ENCODE data around the gene KIRREL3. TPM values are rescaled to one million over a fixed set of nuclear protein-coding genes. Genes with fewer than 3 reads are reported as not detected.

Gene KIRREL3
- total RNA-seq, 1 donor: 0.45 TPM

DNA sequence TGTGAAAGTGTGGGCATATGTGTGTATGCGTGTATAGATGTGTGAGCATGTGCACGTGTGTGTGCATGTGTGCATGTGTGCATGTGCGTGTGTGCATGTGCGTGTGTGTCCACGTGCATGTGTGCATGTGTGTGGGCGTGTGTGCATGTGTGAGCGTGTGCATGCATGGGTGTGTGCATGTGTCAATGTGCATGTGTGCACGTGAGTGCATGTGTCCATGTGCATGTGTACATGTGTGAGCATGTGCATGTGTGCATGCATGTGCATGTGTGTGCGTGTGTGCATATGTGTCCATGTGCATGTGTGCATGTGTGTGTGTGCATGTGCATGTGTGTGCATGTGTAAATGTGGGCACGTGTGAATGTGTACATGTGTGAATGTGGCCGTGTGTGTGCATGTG is 549.8 kb downstream of the KIRREL3 start:
- H3K4me3 ChIP-seq (ENCODE audit: low read depth, low read length): no peak overlapping the region
- TF ChIP-seq, protein P1, sequence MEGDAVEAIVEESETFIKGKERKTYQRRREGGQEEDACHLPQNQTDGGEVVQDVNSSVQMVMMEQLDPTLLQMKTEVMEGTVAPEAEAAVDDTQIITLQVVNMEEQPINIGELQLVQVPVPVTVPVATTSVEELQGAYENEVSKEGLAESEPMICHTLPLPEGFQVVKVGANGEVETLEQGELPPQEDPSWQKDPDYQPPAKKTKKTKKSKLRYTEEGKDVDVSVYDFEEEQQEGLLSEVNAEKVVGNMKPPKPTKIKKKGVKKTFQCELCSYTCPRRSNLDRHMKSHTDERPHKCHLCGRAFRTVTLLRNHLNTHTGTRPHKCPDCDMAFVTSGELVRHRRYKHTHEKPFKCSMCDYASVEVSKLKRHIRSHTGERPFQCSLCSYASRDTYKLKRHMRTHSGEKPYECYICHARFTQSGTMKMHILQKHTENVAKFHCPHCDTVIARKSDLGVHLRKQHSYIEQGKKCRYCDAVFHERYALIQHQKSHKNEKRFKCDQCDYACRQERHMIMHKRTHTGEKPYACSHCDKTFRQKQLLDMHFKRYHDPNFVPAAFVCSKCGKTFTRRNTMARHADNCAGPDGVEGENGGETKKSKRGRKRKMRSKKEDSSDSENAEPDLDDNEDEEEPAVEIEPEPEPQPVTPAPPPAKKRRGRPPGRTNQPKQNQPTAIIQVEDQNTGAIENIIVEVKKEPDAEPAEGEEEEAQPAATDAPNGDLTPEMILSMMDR (IDR thresholded peaks at IDR 0.05; ENCODE audit: insufficient read depth, low read length): no peak
- DNase-seq (ENCODE audit: low read depth): no peak

DNA sequence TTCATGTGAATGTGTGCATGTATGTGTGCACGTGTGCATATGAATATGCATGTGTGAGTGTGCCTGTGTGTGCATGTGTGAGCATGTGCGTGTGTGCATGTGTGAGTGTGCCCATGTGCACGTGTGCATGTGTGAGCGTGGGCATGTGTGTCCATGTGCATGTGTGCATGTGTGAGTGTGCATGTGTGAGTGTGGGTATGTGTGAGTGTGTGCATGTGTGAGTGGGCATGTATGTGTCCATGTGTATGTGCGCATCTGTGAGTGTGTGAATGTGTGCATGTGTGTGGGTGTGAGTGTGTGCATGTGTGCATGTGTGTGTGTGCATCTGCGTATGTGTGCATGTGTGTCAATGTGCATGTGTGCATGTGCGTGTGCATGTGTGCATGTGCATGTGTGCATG is 550.4 kb downstream of the KIRREL3 start:
- no peak for DNase-seq (ENCODE audit: low read depth)
- no peak overlapping the region for H3K4me3 ChIP-seq (ENCODE audit: low read depth, low read length)
- TF ChIP-seq, protein P1 (IDR thresholded peaks at IDR 0.05; ENCODE audit: insufficient read depth, low read length): no peak

DNA sequence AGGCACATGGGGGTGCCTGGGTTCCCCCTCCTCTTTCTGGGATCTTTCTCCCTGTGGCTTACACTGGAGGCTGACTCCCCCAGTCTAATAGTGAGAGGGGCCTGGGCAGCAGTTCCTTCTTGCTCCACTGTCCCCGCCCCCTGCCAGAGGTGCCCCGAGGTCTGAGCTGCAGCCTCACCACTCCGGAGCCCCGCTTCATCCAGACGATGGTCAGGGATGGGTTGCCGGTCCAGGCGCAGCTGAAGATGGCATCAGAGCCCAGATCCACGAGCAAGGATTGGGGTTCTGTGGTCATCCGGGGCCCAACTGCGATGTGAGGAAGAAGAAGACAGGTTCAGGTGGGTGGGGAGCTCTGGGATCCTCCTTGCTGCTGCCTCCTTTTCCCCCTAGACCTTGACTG is 554.0 kb downstream of the KIRREL3 start:
- TF ChIP-seq, protein P1 (IDR thresholded peaks at IDR 0.05; ENCODE audit: insufficient read depth, low read length): no peak
- H3K4me3 ChIP-seq (ENCODE audit: low read depth, low read length): no peak overlapping the region
- no peak for DNase-seq (ENCODE audit: low read depth)

DNA sequence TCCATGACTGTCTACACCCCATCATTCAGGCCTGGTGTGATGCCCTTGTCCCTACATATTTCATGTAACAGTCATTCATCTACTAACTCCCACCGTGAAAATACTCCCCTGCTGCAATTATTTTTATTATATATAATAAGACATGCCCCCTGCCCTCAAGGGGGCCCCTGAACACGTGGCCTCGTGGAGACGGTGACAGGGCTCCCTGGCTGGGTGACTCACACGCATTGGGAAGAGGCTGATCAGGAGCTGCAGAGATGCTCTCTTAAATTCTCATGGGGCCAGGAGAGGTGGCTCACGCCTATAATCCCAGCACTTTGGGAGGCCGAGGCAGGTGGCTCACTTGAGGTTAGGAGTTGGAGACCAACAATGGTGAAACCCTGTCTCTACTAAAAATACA is 556.5 kb downstream of the KIRREL3 start:
- TF ChIP-seq, protein P1 (IDR thresholded peaks at IDR 0.05; ENCODE audit: insufficient read depth, low read length): no peak
- DNase-seq (ENCODE audit: low read depth): no peak
- H3K4me3 ChIP-seq (ENCODE audit: low read depth, low read length): no peak overlapping the region

DNA sequence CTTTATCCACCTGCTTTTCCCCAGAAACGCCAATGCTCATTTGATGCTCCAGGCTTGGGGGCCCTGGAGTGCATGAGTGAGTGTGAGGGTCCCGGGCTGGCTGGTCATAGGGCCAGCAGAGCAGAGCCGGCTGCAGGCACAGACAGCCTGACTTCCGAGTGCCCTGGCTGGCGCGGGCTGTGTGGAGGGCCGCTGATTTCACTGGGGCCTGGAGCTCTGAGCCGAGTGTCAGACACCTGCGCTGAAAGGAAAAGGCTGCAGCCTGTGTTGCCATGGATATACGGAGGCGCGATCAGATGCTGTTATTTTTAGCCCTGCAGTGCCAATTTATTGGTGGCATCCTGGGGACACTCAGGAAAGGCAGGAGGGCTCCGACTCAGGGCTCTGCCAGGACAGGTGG is 557.5 kb downstream of the KIRREL3 start:
- no peak for DNase-seq (ENCODE audit: low read depth)
- H3K4me3 ChIP-seq (ENCODE audit: low read depth, low read length): no peak overlapping the region
- TF ChIP-seq, protein P1 (IDR thresholded peaks at IDR 0.05; ENCODE audit: insufficient read depth, low read length): no peak

DNA sequence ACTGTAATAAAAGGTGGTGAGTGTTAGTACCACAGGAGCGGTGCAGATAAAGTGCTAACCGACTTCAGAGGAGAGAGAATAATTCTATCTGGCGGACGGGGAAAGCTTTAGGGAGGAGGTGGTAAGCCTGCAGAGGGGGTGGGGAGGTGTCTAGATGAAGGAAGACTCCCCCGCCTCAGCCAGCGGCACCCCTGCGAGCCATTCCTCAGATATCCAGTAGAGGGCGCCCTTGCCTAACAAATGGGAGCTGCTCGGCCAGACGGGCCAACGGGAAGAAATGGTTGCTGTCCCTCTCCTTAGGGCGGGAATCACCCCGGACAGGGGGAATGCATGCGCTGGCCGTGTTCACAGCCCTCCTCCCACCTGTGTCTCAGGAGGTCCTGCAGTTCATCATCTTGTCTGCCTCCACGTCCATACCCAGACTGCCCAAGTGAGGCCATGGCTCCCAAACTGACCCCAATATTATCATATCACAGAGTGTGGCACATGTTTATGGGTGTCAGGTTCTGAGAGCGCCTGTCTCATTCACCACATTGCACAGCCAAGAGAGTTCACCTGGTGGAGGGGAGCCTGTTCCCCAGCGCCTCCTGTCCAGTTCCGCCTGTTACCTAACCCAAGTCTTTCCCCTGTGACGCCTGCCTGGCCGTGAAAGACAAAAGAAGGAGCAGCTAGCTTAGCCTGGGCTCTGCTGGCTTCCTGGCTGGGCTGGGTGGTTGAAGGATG is 559.6 kb downstream of the KIRREL3 start:
- TF ChIP-seq, protein P1 (IDR thresholded peaks at IDR 0.05; ENCODE audit: insufficient read depth, low read length): peak; percentile 91
- H3K4me3 ChIP-seq (ENCODE audit: low read depth, low read length): no peak overlapping the region
- DNase-seq (ENCODE audit: low read depth): peak; percentile 71

DNA sequence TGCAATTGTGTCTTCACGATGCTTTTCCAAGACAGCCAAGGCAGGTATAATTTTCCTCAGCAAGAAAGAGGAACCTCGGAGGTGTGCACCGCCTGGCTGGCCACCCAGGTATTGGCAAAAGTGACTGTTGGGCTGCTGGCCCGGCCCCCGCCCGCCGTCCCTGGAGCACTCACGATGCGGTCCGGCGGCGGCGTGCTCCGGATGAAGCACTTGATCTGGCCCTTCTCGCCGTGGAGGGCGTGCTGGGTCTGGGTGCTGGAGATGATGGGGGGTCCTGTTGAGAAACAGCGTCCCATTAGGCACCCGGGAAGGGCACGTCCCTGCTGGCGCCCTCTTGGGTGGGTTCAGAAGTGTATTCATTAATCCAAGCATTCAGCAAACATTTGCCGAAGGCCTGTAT is 560.3 kb downstream of the KIRREL3 start:
- TF ChIP-seq, protein P1 (IDR thresholded peaks at IDR 0.05; ENCODE audit: insufficient read depth, low read length): no peak
- no peak for DNase-seq (ENCODE audit: low read depth)

More for the DNA sequence above, 560.3 kb downstream of the KIRREL3 start:
- no peak overlapping the region for H3K4me3 ChIP-seq (ENCODE audit: low read depth, low read length)
